Adrenal gland (tissue), 5 donors: ENCODE data around the gene FABP2.

Source experiments
- POLR2A ChIP-seq, 2 donors: fragments of 450-650 bp; IDR thresholded peaks; one replicate each; pipeline ENCODE4 v1.6.1; 2017; ENCODE audit warnings: antibody characterized with exemption in 2 of 2, mild to moderate bottlenecking in 2 of 2, moderate library complexity in 1 of 2
- TF ChIP-seq, protein P1 (sequence below), 6 experiments: fragments of 450-650 bp in 4 of 6; fragments of 200-600 bp in 2 of 6; sonication (generic) in 1 of 6; IDR thresholded peaks; 1 replicate in 5 of 6; 2 replicates in 1 of 6; pipeline versions ENCODE4 v1.5.1 to v1.8.0; 2016 to 2021; ENCODE audit warnings: antibody characterized with exemption in 6 of 6, mild to moderate bottlenecking in 2 of 6, moderate library complexity in 1 of 6
- donor health status: DM: no; HTN: no; CAD: no.

- TF ChIP-seq, protein P1, sequence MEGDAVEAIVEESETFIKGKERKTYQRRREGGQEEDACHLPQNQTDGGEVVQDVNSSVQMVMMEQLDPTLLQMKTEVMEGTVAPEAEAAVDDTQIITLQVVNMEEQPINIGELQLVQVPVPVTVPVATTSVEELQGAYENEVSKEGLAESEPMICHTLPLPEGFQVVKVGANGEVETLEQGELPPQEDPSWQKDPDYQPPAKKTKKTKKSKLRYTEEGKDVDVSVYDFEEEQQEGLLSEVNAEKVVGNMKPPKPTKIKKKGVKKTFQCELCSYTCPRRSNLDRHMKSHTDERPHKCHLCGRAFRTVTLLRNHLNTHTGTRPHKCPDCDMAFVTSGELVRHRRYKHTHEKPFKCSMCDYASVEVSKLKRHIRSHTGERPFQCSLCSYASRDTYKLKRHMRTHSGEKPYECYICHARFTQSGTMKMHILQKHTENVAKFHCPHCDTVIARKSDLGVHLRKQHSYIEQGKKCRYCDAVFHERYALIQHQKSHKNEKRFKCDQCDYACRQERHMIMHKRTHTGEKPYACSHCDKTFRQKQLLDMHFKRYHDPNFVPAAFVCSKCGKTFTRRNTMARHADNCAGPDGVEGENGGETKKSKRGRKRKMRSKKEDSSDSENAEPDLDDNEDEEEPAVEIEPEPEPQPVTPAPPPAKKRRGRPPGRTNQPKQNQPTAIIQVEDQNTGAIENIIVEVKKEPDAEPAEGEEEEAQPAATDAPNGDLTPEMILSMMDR (IDR thresholded peaks at IDR 0.05), result no peak
- TF ChIP-seq POLR2A (IDR thresholded peaks at IDR 0.05), result no peak
Observed at GRCh38 chr4:119317990-119318389, 3.9 kb downstream of the FABP2 start.
